Activated naive CD8-positive, alpha-beta T cell treated with anti-CD3 and anti-CD28 coated beads, Interleukin-2, amount 50 U/mL, for 24 hours (primary cell): ENCODE measurements around the gene CAD.

ENCODE experiments used
- ATAC-seq: fragments of 150-1000 bp; cut with Tn5 transposase; one replicate; pipeline ENCODE4 v1.10.0; 2021
- DNase-seq: peaks from one replicate; pipeline ENCODE4 v3.0.0; 2021
- H3K27ac Mint-ChIP-seq: one replicate; pipeline ENCODE4 v1.8.0; 2021; ENCODE audit warnings: mild to moderate bottlenecking, mixed read lengths
- H3K27me3 Mint-ChIP-seq: one replicate; pipeline ENCODE4 v1.8.0; 2021; ENCODE audit warnings: mixed read lengths
- H3K36me3 Mint-ChIP-seq: one replicate; pipeline ENCODE4 v1.8.0; 2021; ENCODE audit warnings: low read depth, mixed read lengths
- H3K4me1 Mint-ChIP-seq: one replicate; pipeline ENCODE4 v1.8.0; 2021; ENCODE audit warnings: mixed read lengths
- H3K4me3 Mint-ChIP-seq: one replicate; pipeline ENCODE4 v1.8.0; 2021; ENCODE audit warnings: mild to moderate bottlenecking, moderate library complexity, mixed read lengths
- H3K9me3 Mint-ChIP-seq: one replicate; pipeline ENCODE4 v1.8.0; 2021; ENCODE audit warnings: mixed read lengths

CAD gene

GRCh38 chr2:27282892-27283291 is 65.7 kb downstream of the CAD start:
- no peak overlapping the region for H3K4me3 Mint-ChIP-seq
- DNase-seq (no peak), ATAC-seq (no peak)
- H3K27ac Mint-ChIP-seq = no peak overlapping the region
- H3K36me3 Mint-ChIP-seq = no peaks in the 10 kb centered on the region
- H3K4me1 Mint-ChIP-seq = peaks cover 3% of the 10 kb centered on the region
- H3K9me3 Mint-ChIP-seq = no peaks in the 10 kb centered on the region
- H3K27me3 Mint-ChIP-seq = peaks cover 22% of the 10 kb centered on the region

DNA sequence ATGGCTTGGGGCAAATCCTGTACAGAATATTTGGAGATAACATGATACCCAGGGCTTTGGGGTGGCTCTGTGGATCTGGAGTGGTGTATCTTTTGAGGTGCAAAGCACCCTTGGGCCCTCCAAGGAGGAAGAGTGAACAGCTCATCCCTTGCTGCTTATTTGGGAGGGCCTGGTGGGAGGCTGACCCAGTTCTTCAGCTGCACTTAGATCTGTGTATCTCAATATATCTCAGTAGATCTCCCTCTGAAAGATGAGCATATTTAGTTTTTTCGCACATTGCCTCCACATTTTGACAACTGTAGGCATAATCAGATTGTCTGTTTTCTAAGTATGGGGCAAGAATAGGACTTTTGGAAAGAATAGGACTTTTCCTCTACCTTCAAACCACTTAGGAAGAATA is 67.8 kb downstream of the CAD start:
- peaks cover 19% of the 10 kb centered on the region for H3K27me3 Mint-ChIP-seq
- ATAC-seq (no peak), DNase-seq (no peak)
- no peak overlapping the region for H3K4me3 Mint-ChIP-seq
- H3K9me3 Mint-ChIP-seq = no peaks in the 10 kb centered on the region
- no peak overlapping the region for H3K27ac Mint-ChIP-seq
- no peaks in the 10 kb centered on the region for H3K4me1 Mint-ChIP-seq
- H3K36me3 Mint-ChIP-seq = no peaks in the 10 kb centered on the region

GRCh38 chr2:27285481-27285880 is 68.3 kb downstream of the CAD start:
- Mint-ChIP-seq H3K4me3 (no peak overlapping the region), H3K27me3 (peaks cover 19% of the 10 kb centered on the region), H3K9me3 (no peaks in the 10 kb centered on the region), H3K27ac (no peak overlapping the region), H3K4me1 (no peaks in the 10 kb centered on the region), H3K36me3 (no peaks in the 10 kb centered on the region)
- DNase-seq = no peak
- ATAC-seq = no peak

- Mint-ChIP-seq H3K27ac (no peak overlapping the region), H3K4me1 (no peaks in the 10 kb centered on the region), H3K36me3 (no peaks in the 10 kb centered on the region), H3K9me3 (no peaks in the 10 kb centered on the region), H3K27me3 (peaks cover 9% of the 10 kb centered on the region), H3K4me3 (no peak overlapping the region)
- DNase-seq (no peak), ATAC-seq (no peak)
These were observed 71.4 kb downstream of the CAD start for GRCh38 chr2:27288610-27289009.

DNA sequence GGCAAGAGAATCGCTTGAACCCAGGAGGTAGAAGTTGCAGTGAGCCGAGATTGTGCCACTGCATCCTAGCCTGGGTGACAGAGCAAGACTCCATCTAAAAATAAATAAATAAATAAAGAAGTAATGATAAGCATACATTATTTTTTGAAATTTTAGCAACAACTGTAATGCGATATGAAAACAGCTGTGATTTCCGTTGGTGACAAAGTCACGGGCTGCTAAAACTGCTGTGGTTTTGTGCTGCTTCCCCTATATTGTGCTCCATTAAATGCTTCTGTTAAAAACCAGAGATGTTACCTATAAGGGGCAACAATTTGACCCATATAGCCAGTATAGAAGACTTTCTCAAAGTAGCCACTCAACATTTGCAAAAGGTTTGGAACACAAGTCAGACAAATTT is 73.4 kb downstream of the CAD start:
- no peak overlapping the region for H3K27ac Mint-ChIP-seq

GRCh38 chr2:27291865-27292264 is 74.7 kb downstream of the CAD start:
- ATAC-seq (no peak), DNase-seq (no peak)
- Mint-ChIP-seq H3K36me3 (no peaks in the 10 kb centered on the region), H3K27ac (no peak overlapping the region), H3K27me3 (peaks cover 12% of the 10 kb centered on the region), H3K4me1 (no peaks in the 10 kb centered on the region), H3K4me3 (no peak overlapping the region), H3K9me3 (no peaks in the 10 kb centered on the region)

More for the DNA sequence above, 73.4 kb downstream of the CAD start:
- ATAC-seq (no peak), DNase-seq (no peak)
- no peaks in the 10 kb centered on the region for H3K9me3 Mint-ChIP-seq
- no peaks in the 10 kb centered on the region for H3K36me3 Mint-ChIP-seq
- peaks cover 10% of the 10 kb centered on the region for H3K27me3 Mint-ChIP-seq
- H3K4me3 Mint-ChIP-seq = no peak overlapping the region
- H3K4me1 Mint-ChIP-seq = no peaks in the 10 kb centered on the region
